Measurements from ENCODE around the gene CELA1.
A peak's percentile ranks its signal among the peaks of the same experiment; 100 is the strongest.
"Not testable (repeated sequence)": the region's sequence is repeated elsewhere in the genome, so short reads cannot be mapped to it uniquely, and the experiment has no call there.

The CELA1 gene

DNA sequence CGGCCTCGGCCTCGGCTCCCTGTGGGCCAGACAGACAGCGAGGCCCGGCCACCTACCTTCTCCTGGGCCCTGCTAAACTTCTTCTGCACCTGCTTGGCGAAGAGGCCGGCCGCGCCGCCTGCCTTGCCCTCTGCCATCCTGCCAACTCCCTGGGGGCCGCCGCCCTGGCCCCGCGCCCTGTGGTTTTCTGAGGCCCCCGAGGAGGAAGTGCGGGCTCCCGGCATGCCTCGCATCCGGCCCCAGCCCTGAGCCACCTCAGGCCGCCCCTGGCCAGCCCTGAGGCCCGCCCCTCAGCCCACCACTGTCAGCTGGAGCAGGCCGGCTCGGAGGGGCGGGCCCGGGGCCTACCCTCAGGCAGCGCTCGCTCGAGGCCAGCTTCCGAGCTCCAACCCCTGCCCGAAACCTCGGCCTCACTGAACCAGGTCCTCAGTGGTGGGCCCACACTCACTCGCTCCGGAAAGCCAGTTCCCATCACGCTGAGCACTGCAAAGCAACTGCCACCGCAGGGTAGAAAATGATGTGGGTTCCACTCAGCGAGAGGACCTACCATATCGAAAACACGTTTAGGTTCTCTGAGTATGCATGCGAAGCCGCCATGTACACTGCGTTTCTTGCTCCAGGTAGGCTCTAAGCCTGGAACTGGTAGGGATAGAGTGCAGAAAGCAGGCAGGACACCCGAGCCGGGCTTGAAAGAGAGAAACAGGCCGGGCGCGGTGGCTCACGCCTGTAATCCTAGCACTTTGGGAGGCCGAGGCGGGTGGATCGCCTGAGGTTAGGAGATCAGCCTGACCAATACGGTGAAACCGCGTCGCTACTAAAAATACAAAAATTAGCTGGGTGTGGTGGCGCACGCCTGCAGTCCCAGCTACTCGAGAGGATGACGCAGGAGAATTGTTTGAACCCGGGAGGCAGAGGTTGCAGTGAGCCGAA, 22.2 kb downstream of the CELA1 start, which contains the start of gene BIN2:
BIN2 (minus strand) TSS at position 209 of the 930 bp plus-strand sequence; CDS start at position 137, 72 bp downstream.
- H3K27ac Mint-ChIP-seq: peak within 1 kb of the TSS; percentile 91
- H3K27me3 Mint-ChIP-seq (ENCODE audit: low read depth): no peaks in the 10 kb centered on the region
- peaks cover 58% of the 10 kb centered on the region for H3K4me1 Mint-ChIP-seq (ENCODE audit: low read depth)
- H3K9me3 Mint-ChIP-seq: no peaks in the 10 kb centered on the region
- H3K36me3 Mint-ChIP-seq (ENCODE audit: low read depth): peaks cover 32% of the 10 kb centered on the region
- DNase-seq (ENCODE audit: low spot score): peak; percentile 75
- H3K4me3 Mint-ChIP-seq: peak within 1 kb of the TSS; percentile 95

GRCh38 chr12:51323317-51323960, 23.0 kb downstream of the CELA1 start:
- Mint-ChIP-seq H3K36me3 (ENCODE audit: low read depth) (peaks cover 38% of the 10 kb centered on the region), H3K4me3 (peak overlapping the region; percentile 95), H3K9me3 (no peaks in the 10 kb centered on the region), H3K4me1 (ENCODE audit: low read depth) (peaks cover 60% of the 10 kb centered on the region), H3K27me3 (ENCODE audit: low read depth) (no peaks in the 10 kb centered on the region), H3K27ac (peak overlapping the region; percentile 91)
- peak; percentile 25 for DNase-seq (ENCODE audit: low spot score)

DNA sequence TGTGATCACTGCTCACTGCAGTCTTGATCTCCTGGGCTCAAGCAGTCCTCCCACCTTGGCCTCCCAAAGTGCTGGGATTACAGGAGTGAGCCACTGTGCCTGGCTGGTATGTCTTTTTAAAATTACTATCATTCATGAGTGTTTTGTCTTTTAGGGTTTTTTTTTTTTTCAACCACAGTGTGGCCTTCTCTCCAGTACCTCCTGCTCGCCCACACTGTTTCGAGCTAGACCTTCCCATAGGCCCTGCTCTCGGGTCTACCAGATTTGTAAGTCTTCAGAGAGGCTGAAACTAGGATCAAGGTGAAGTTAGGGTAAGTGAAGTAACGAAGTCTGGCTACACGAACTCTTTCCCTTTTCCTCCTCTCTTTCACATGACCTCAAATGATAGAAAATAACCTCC, 24.0 kb downstream of the CELA1 start:
- Mint-ChIP-seq H3K4me1 (ENCODE audit: low read depth) (peaks cover 58% of the 10 kb centered on the region), H3K27ac (peak overlapping the region; percentile 91), H3K9me3 (no peaks in the 10 kb centered on the region), H3K4me3 (peak overlapping the region; percentile 95), H3K27me3 (ENCODE audit: low read depth) (no peaks in the 10 kb centered on the region), H3K36me3 (ENCODE audit: low read depth) (peaks cover 44% of the 10 kb centered on the region)
- peak; percentile 48 for DNase-seq (ENCODE audit: low spot score)

- Mint-ChIP-seq H3K4me1 (ENCODE audit: low read depth) (peaks cover 54% of the 10 kb centered on the region), H3K36me3 (ENCODE audit: low read depth) (peaks cover 48% of the 10 kb centered on the region), H3K27me3 (ENCODE audit: low read depth) (no peaks in the 10 kb centered on the region), H3K9me3 (no peaks in the 10 kb centered on the region), H3K4me3 (peak overlapping the region; percentile 95), H3K27ac (peak overlapping the region; percentile 91)
- no peak for DNase-seq (ENCODE audit: low spot score)
Observed at GRCh38 chr12:51321882-51322281, 24.6 kb downstream of the CELA1 start.

DNA sequence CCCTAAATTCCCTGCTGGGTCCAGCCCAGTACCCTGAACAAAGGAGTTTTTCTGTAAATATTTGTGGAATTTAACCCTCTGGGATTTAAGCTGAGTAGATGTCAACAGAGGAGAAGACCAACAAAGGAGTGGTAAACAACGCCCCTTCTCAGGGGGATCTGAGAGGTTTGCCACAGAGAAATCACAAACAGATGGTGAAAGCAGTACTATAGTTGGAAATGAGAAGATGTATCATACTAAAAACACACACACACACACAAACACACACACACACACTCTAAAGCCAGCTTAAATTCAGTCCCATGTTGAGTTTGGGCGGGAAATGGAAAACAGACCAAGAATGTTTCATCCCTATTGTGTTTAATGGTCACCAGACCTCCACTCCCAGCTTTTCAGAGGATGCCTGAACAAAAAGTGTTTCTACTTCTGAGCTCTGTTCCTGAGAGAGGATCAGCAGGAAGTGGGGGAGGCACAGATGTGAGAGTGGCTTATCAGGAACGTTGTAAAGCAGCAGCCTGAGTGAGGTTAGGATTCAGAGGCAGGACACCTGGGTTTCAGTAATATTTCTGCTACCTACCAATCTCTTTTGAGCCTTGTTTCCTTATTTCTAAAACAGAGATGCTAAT, 25.7 kb downstream of the CELA1 start:
- H3K27ac Mint-ChIP-seq: peak overlapping the region; percentile 91
- no peak for DNase-seq (ENCODE audit: low spot score)
- H3K36me3 Mint-ChIP-seq (ENCODE audit: low read depth): peaks cover 55% of the 10 kb centered on the region
- no peaks in the 10 kb centered on the region for H3K9me3 Mint-ChIP-seq
- H3K4me3 Mint-ChIP-seq: peak overlapping the region; percentile 95
- H3K4me1 Mint-ChIP-seq (ENCODE audit: low read depth): peaks cover 54% of the 10 kb centered on the region
- H3K27me3 Mint-ChIP-seq (ENCODE audit: low read depth): no peaks in the 10 kb centered on the region

DNA sequence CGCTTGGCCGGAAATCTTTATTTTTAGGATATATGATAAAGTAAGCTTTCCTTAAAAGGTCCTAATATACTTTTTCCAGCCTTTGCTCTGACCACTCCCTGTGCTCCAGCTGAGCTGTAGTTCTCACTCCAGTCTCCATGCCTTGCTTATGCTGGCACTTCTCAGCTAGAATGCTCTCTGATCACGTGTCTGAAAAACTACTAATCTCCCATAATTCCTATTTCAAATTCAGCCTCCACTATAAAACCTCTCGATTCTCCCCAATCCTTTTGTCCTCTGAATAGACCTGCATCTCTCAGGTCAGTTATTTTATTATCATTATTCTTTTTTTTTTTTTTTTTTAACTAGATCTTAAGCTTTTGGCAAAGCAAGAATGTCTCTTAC, 26.2 kb downstream of the CELA1 start:
- H3K4me3 Mint-ChIP-seq: peak overlapping the region; percentile 95
- H3K36me3 Mint-ChIP-seq (ENCODE audit: low read depth): peaks cover 57% of the 10 kb centered on the region
- DNase-seq (ENCODE audit: low spot score): no peak
- no peaks in the 10 kb centered on the region for H3K27me3 Mint-ChIP-seq (ENCODE audit: low read depth)
- H3K9me3 Mint-ChIP-seq: no peaks in the 10 kb centered on the region
- H3K4me1 Mint-ChIP-seq (ENCODE audit: low read depth): peaks cover 55% of the 10 kb centered on the region
- H3K27ac Mint-ChIP-seq: peak overlapping the region; percentile 91

GRCh38 chr12:51318846-51319599, 27.5 kb downstream of the CELA1 start:
- Mint-ChIP-seq H3K27ac (peak overlapping the region; percentile 91), H3K27me3 (ENCODE audit: low read depth) (no peaks in the 10 kb centered on the region), H3K4me1 (ENCODE audit: low read depth) (peaks cover 50% of the 10 kb centered on the region), H3K36me3 (ENCODE audit: low read depth) (peaks cover 57% of the 10 kb centered on the region), H3K9me3 (no peaks in the 10 kb centered on the region), H3K4me3 (peak overlapping the region; percentile 83)
- DNase-seq (ENCODE audit: low spot score): no peak

GRCh38 chr12:51318057-51318806, 28.2 kb downstream of the CELA1 start:
- not testable (repeated sequence) for H3K9me3 Mint-ChIP-seq; H3K27me3 Mint-ChIP-seq (ENCODE audit: low read depth); DNase-seq (ENCODE audit: low spot score)
- peaks cover 50% of the 10 kb centered on the region for H3K4me1 Mint-ChIP-seq (ENCODE audit: low read depth)
- H3K36me3 Mint-ChIP-seq (ENCODE audit: low read depth): peaks cover 58% of the 10 kb centered on the region
- H3K27ac Mint-ChIP-seq: peak overlapping the region; percentile 91
- H3K4me3 Mint-ChIP-seq: peak overlapping the region; percentile 83

GRCh38 chr12:51311389-51311788, 35.1 kb downstream of the CELA1 start:
- no peak for DNase-seq (ENCODE audit: low spot score)
- Mint-ChIP-seq H3K36me3 (ENCODE audit: low read depth) (peaks cover 59% of the 10 kb centered on the region), H3K4me1 (ENCODE audit: low read depth) (peaks cover 28% of the 10 kb centered on the region), H3K27me3 (ENCODE audit: low read depth) (no peaks in the 10 kb centered on the region), H3K4me3 (no peak overlapping the region), H3K27ac (no peak overlapping the region), H3K9me3 (no peaks in the 10 kb centered on the region)

GRCh38 chr12:51307655-51308593, 38.6 kb downstream of the CELA1 start:
- DNase-seq (ENCODE audit: low spot score): no peak
- no peaks in the 10 kb centered on the region for H3K27me3 Mint-ChIP-seq (ENCODE audit: low read depth)
- peaks cover 68% of the 10 kb centered on the region for H3K36me3 Mint-ChIP-seq (ENCODE audit: low read depth)
- no peaks in the 10 kb centered on the region for H3K9me3 Mint-ChIP-seq
- H3K4me3 Mint-ChIP-seq: no peak overlapping the region
- H3K27ac Mint-ChIP-seq: no peak overlapping the region
- peaks cover 23% of the 10 kb centered on the region for H3K4me1 Mint-ChIP-seq (ENCODE audit: low read depth)

- Mint-ChIP-seq H3K27me3 (ENCODE audit: low read depth) (no peaks in the 10 kb centered on the region), H3K4me3 (no peak overlapping the region), H3K4me1 (ENCODE audit: low read depth) (peaks cover 18% of the 10 kb centered on the region), H3K36me3 (ENCODE audit: low read depth) (peaks cover 69% of the 10 kb centered on the region), H3K9me3 (no peaks in the 10 kb centered on the region), H3K27ac (no peak overlapping the region)
- DNase-seq (ENCODE audit: low spot score): no peak
Observed at GRCh38 chr12:51306507-51306906, 40.0 kb downstream of the CELA1 start.

- H3K27me3 Mint-ChIP-seq (ENCODE audit: low read depth); H3K27ac Mint-ChIP-seq; DNase-seq (ENCODE audit: low spot score); H3K4me1 Mint-ChIP-seq (ENCODE audit: low read depth); H3K9me3 Mint-ChIP-seq; H3K4me3 Mint-ChIP-seq: not testable (repeated sequence)
- peaks cover 59% of the 10 kb centered on the region for H3K36me3 Mint-ChIP-seq (ENCODE audit: low read depth)
Observed at GRCh38 chr12:51300768-51301167, 45.7 kb downstream of the CELA1 start.

All from T-helper 2 cell treated with Interferon-gamma antibody and Interleukin-4, amounts not matched to agents 5 μg/mL and 100 μg/mL, for 36 hours (primary cell).